Testis (tissue), 3 donors: ENCODE data around the gene TSLP. TPM values are rescaled to one million over a fixed set of nuclear protein-coding genes. Genes with fewer than 3 reads are reported as not detected.

ENCODE experiments used
- DNase-seq: peaks from one replicate; pipeline ENCODE4 v3.0.0-alpha.2; 2019
- H3K27ac ChIP-seq, 2 donors: fragments of 200-600 bp; sonication (generic); one replicate each; pipeline ENCODE4 v1.5.1; 2019
- H3K27me3 ChIP-seq: fragments of 200-600 bp; sonication (generic); one replicate; pipeline ENCODE4 v1.5.1; 2019
- H3K36me3 ChIP-seq: fragments of 200-600 bp; sonication (generic); one replicate; pipeline ENCODE4 v1.5.1; 2017; ENCODE audit warnings: low read depth; ENCODE audit errors: missing control alignments
- H3K4me1 ChIP-seq: fragments of 200-600 bp; sonication (generic); one replicate; pipeline ENCODE4 v1.5.1; 2019
- H3K4me3 ChIP-seq, 2 donors: fragments of 200-600 bp; sonication (generic); one replicate each; pipeline ENCODE4 v1.5.1; 2017 to 2019
- H3K9me3 ChIP-seq: fragments of 200-600 bp; sonication (generic); one replicate; pipeline ENCODE4 v1.5.1; 2017
- POLR2A ChIP-seq: fragments of 450-650 bp; IDR thresholded peaks from one replicate; pipeline ENCODE4 v1.6.1; 2017; ENCODE audit warnings: antibody characterized with exemption, mild to moderate bottlenecking, moderate library complexity
- WGBS, 2 donors: methylation state at CpG; one replicate each; pipeline ENCODE4 v1.1.5; 2018; 5-methylcytosine and 5-hydroxymethylcytosine counted together
- intact Hi-C: fragments of 100-400 bp; cut with DNase I; formaldehyde crosslinking; loops from one replicate; pipeline ENCODE4 v1.15.1; 2023; ENCODE audit warnings: low total_unique reads
- polyA plus RNA-seq: library from polyadenylated mRNA; stranded (reverse); fragments of 350-450 nt; fragmentation: Illumina TruSeq; extraction: RNeasy Lipid Tissue Mini Kit (QIAGEN cat#74804); gene quantifications from one replicate; pipeline ENCODE4 v1.2.3, GENCODE V29; 2014; ENCODE audit warnings: low read depth, low replicate concordance; ENCODE audit not compliant: insufficient read depth
- total RNA-seq, 2 donors: library from RNA; depleted of rRNA; stranded (reverse); fragments of >200 nt; gene quantifications; one replicate each; pipeline ENCODE4 v1.2.3, GENCODE V29; 2016
- TF ChIP-seq, protein P1 (sequence below), 3 experiments: fragments of 450-650 bp in 2 of 3; fragments of 200-600 bp in 1 of 3; sonication (generic) in 1 of 3; IDR thresholded peaks; one replicate each; pipeline ENCODE4 v1.5.1; 2016 to 2019; ENCODE audit warnings: antibody characterized with exemption in 3 of 3, mild to moderate bottlenecking in 2 of 3, moderate library complexity in 1 of 3

Gene TSLP
- total and polyA plus RNA-seq, 3 donors from 2014 or later: 1.2 to 1.7 (median 1.7) TPM

DNA sequence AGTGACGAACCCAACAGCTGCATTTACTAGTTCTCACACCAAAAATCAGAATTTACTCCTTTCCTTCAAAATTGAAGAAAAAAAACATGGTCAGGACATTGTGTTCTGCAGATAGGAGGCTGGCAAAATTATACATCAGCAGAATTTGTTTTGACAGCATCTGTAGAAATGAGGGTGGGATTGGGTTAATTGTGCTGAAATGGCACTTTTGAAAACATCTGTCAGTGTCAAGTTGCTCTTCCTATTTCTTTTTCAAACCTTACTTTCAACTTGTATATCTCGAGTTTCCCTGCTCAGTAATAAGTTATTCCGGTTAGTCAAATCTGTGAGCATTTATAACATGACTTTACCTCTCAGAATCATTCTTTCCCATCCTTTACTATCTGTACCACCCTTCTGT is 40.4 kb downstream of the TSLP start:
- 89 to 95% methylated on average over 3 of the region's 3 CpGs for WGBS, 2 donors
- Histone ChIP-seq H3K4me3 (no peak overlapping the region), H3K27me3 (no peaks in the 10 kb centered on the region), H3K9me3 (no peaks in the 10 kb centered on the region), H3K4me1 (no peaks in the 10 kb centered on the region), H3K27ac (no peak overlapping the region), H3K36me3 (no peaks in the 10 kb centered on the region)
- intact Hi-C loops: no loop called here
- DNase-seq: no peak
- TF ChIP-seq POLR2A: no peak

DNA sequence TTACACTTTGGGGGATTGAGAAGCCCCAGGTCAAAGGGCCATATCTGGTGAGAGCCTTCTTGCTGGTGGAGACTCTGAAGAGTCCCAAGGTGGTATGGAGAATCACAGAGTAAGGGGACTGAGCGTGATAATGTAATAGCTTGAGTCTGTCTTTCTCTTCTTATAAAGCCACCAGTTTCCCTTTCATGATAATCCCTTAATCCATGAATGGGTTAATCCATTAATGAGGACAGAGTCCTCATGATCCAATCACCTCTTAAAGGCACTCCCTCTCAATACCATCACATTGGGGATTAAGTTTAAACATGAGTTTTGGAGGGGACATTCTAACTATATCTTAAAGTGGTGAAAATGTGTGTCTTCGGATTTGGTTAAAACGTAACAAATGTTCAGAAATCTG is 42.2 kb downstream of the TSLP start:
- no peak overlapping the region for H3K27ac ChIP-seq
- no peaks in the 10 kb centered on the region for H3K4me1 ChIP-seq
- H3K9me3 ChIP-seq: no peaks in the 10 kb centered on the region
- H3K36me3 ChIP-seq: no peaks in the 10 kb centered on the region
- no peak overlapping the region for H3K4me3 ChIP-seq
- intact Hi-C loops: no loop called here
- DNase-seq: no peak
- H3K27me3 ChIP-seq: no peaks in the 10 kb centered on the region
- TF ChIP-seq, protein P1, sequence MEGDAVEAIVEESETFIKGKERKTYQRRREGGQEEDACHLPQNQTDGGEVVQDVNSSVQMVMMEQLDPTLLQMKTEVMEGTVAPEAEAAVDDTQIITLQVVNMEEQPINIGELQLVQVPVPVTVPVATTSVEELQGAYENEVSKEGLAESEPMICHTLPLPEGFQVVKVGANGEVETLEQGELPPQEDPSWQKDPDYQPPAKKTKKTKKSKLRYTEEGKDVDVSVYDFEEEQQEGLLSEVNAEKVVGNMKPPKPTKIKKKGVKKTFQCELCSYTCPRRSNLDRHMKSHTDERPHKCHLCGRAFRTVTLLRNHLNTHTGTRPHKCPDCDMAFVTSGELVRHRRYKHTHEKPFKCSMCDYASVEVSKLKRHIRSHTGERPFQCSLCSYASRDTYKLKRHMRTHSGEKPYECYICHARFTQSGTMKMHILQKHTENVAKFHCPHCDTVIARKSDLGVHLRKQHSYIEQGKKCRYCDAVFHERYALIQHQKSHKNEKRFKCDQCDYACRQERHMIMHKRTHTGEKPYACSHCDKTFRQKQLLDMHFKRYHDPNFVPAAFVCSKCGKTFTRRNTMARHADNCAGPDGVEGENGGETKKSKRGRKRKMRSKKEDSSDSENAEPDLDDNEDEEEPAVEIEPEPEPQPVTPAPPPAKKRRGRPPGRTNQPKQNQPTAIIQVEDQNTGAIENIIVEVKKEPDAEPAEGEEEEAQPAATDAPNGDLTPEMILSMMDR (IDR thresholded peaks at IDR 0.05): no peak
- TF ChIP-seq POLR2A: no peak
- 93 to 94% methylated on average over 3 of the region's 3 CpGs for WGBS, 2 donors

DNA sequence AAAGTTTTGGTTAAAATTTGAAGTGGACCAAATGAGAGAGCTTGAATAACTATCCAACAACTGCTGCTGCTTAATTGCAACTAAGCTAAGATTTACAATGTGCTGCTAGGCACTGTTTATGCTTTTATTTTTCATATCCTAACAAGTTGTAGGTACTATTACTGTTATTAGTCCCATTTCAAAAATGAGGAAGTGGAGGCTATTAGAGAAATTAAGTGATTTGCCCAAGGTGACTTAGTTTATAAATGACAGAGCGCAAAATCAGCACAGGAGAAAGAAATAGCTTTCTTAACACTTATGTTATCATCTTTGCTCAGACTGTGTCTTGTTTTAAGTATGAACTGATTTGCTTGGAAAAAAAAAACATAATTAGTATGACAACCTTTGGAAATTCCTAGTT is 43.7 kb downstream of the TSLP start:
- Histone ChIP-seq H3K27ac (no peak overlapping the region), H3K4me3 (no peak overlapping the region), H3K4me1 (no peaks in the 10 kb centered on the region), H3K27me3 (no peaks in the 10 kb centered on the region), H3K9me3 (no peaks in the 10 kb centered on the region), H3K36me3 (no peaks in the 10 kb centered on the region)
- 100% methylated on average over 1 of the region's 1 CpG for WGBS, 2 donors
- TF ChIP-seq, protein P1 (IDR thresholded peaks at IDR 0.05): no peak
- TF ChIP-seq POLR2A: no peak
- intact Hi-C loops: no loop called here
- no peak for DNase-seq

DNA sequence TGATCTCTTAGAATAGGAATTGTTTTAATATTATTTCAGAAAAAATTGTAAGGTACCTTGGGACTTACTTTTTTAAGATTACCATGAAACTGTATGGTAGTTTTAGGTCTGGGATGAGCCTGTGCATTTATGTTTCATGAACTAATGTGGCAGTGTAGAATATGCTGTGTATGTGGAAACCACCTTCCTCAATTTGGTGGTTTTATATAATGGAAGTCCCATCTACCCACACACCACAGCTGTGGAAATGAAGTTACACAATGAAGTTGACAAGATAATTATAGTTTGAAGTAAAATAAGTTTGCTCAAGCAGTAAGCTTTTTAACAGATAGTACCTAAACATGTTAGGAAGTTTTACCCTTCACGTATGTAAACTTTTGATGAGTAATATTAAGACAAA is 45.0 kb downstream of the TSLP start:
- Histone ChIP-seq H3K27ac (no peak overlapping the region), H3K9me3 (no peaks in the 10 kb centered on the region), H3K36me3 (no peaks in the 10 kb centered on the region), H3K4me3 (no peak overlapping the region), H3K4me1 (no peaks in the 10 kb centered on the region), H3K27me3 (no peaks in the 10 kb centered on the region)
- DNase-seq: no peak
- intact Hi-C loops: no loop called here
- WGBS, 2 donors: 94 to 96% methylated on average over 1 of the region's 1 CpG
- TF ChIP-seq, protein P1 (IDR thresholded peaks at IDR 0.05): no peak
- no peak for TF ChIP-seq POLR2A

DNA sequence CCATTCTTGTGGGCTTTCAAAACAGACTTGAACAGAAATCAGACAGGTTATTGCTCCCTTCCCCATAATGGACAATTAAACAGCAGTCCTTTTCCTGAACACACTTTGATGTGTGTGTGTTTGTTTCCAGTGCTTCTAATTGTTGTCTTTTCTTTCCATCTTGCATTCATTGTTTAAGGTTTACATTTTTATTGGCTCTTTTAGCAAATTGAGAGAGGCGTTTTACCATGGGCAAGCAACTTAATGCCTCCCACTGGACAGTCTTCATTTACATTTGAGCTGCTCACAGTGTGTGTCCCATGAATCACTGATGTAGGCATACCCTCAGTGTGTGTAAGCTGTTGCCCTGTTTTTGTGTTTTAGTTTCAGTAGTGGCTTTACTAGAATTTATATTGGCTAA is 45.6 kb downstream of the TSLP start:
- H3K36me3 ChIP-seq: no peaks in the 10 kb centered on the region
- no peak for TF ChIP-seq POLR2A
- TF ChIP-seq, protein P1 (IDR thresholded peaks at IDR 0.05): no peak
- H3K4me3 ChIP-seq: no peak overlapping the region
- no peaks in the 10 kb centered on the region for H3K4me1 ChIP-seq
- no peak for DNase-seq
- no peak overlapping the region for H3K27ac ChIP-seq
- WGBS, 2 donors: 85 to 89% methylated on average over 1 of the region's 1 CpG
- intact Hi-C loops: no loop called here
- H3K27me3 ChIP-seq: no peaks in the 10 kb centered on the region
- H3K9me3 ChIP-seq: no peaks in the 10 kb centered on the region
